HCT116 (cell line): ENCODE results near the gene MMADHC. TPM values are rescaled to one million over a fixed set of nuclear protein-coding genes. Genes with fewer than 3 reads are reported as not detected.

Experiments used
- ATAC-seq: fragments of 200-7000 bp; cut with Tn5 transposase; 2 replicates; pipeline ENCODE4 v1.9.1; 2020; ENCODE audit warnings: mild to moderate bottlenecking, moderate library complexity
- BruUV-seq: library from RNA; stranded (reverse); fragments of 400-500 nt; replicated peaks from 2 replicates; lab custom pipeline; 2021; lab: Mats Ljungman, UMichigan
- CTCF ChIA-PET: fragments of 300-600 bp; sonication (Branson Sonifier 250); formaldehyde crosslinking; loops from one replicate; lab custom pipeline; 2021; ENCODE audit warnings: antibody characterized with exemption; lab: Charles Lee
- POLR2A ChIA-PET: fragments of 300-600, 350-600 bp; sonication (Branson Sonifier 250); formaldehyde crosslinking; loops from one replicate; lab custom pipeline; 2021; ENCODE audit warnings: antibody characterized with exemption; lab: Charles Lee
- RAD21 ChIA-PET, 2 experiments: fragments of 300-600 bp; sonication (Branson Sonifier 250); formaldehyde crosslinking; loops; one replicate each; lab custom pipeline; 2023; ENCODE audit warnings: low total read pairs in 2 of 2; ENCODE audit not compliant: uncharacterized antibody in 2 of 2, unreplicated experiment in 2 of 2, low non-redundant PET in 1 of 2; lab: Charles Lee
- DNase-seq: peaks from one replicate; pipeline ENCODE4 v3.0.0-alpha.2; 2010; ENCODE audit warnings: low read depth, low spot score
- H2AFZ ChIP-seq: fragments of 200-600 bp; shearing (Covaris generic), sonication (generic); 2 replicates; pipeline ENCODE4 v1.6.1; 2017; ENCODE audit warnings: low read depth, mixed run types, mixed read lengths, antibody characterized with exemption, low read length; ENCODE audit not compliant: poor library complexity, severe bottlenecking
- H3K27ac ChIP-seq: 2 replicates; pipeline ENCODE4 v1.5.1; 2012; ENCODE audit warnings: low read depth, low read length
- H3K27me3 ChIP-seq: fragments of 200-600 bp; sonication (generic); 2 replicates; pipeline ENCODE4 v1.6.1; 2016; ENCODE audit warnings: mixed run types, low read length, mixed read lengths; ENCODE audit not compliant: insufficient read depth
- H3K36me3 ChIP-seq, 2 experiments: fragments of 200-500 bp in 1 of 2; fragments of 200-600 bp in 1 of 2; sonication (Bioruptor generic) in 1 of 2; sonication (generic) in 1 of 2; 2 replicates each; pipeline versions ENCODE4 v1.5.1 to v1.6.1; 2014 to 2016; ENCODE audit warnings: low read length in 2 of 2, inconsistent platforms in 1 of 2, mixed read lengths in 1 of 2, mixed run types in 1 of 2; ENCODE audit not compliant: insufficient read depth in 2 of 2, control insufficient read depth in 1 of 2
- H3K4me1 ChIP-seq, 2 experiments: fragments of 200-600 bp in 1 of 2; sonication (generic) in 1 of 2; 2 replicates each; pipeline versions ENCODE4 v1.5.1 to v1.6.1; 2012 to 2017; ENCODE audit warnings: low read length in 2 of 2, inconsistent platforms in 1 of 2, mild to moderate bottlenecking in 1 of 2, mixed read lengths in 1 of 2, mixed run types in 1 of 2, moderate library complexity in 1 of 2; ENCODE audit not compliant: insufficient read depth in 2 of 2, control insufficient read depth in 1 of 2
- H3K4me2 ChIP-seq: fragments of 200-600 bp; sonication (generic); 2 replicates; pipeline ENCODE4 v1.6.1; 2017; ENCODE audit warnings: mixed run types, low read length, mixed read lengths
- H3K4me3 ChIP-seq, 2 experiments: fragments of 200-600 bp in 1 of 2; sonication (generic) in 1 of 2; replicated peaks in 1 of 2; 2 replicates each; pipeline ENCODE4 v1.5.1; 2011 to 2016; ENCODE audit warnings: low read length in 2 of 2, control low read depth in 1 of 2, low read depth in 1 of 2, mild to moderate bottlenecking in 1 of 2, mixed read lengths in 1 of 2, mixed run types in 1 of 2
- H3K79me2 ChIP-seq: fragments of 200-600 bp; sonication (generic); 2 replicates; pipeline ENCODE4 v1.6.1; 2017; ENCODE audit warnings: mild to moderate bottlenecking, mixed run types, low read length, moderate library complexity, mixed read lengths; ENCODE audit not compliant: insufficient read depth
- H3K9ac ChIP-seq: fragments of 200-600 bp; sonication (generic); 2 replicates; pipeline ENCODE4 v1.6.1; 2016; ENCODE audit warnings: low read length, mixed read lengths
- H3K9me2 ChIP-seq: fragments of 200-600 bp; sonication (generic), shearing (Covaris generic); 2 replicates; pipeline ENCODE4 v1.6.1; 2017; ENCODE audit warnings: mixed run types, mild to moderate bottlenecking, moderate library complexity; ENCODE audit not compliant: insufficient read depth
- H3K9me3 ChIP-seq, 2 experiments: fragments of 200-500 bp in 1 of 2; fragments of 200-600 bp in 1 of 2; sonication (Bioruptor generic) in 1 of 2; sonication (generic) in 1 of 2; 2 replicates each; pipeline ENCODE4 v1.6.1; 2014 to 2017; ENCODE audit warnings: low read length in 2 of 2, mixed read lengths in 2 of 2, inconsistent platforms in 1 of 2, low read depth in 1 of 2, mild to moderate bottlenecking in 1 of 2, mixed run types in 1 of 2, moderate library complexity in 1 of 2; ENCODE audit not compliant: control insufficient read depth in 1 of 2, insufficient read depth in 1 of 2
- H4K20me1 ChIP-seq: fragments of 200-600 bp; sonication (generic), shearing (Covaris generic); 2 replicates; pipeline ENCODE4 v1.6.1; 2017; ENCODE audit warnings: mixed run types, mild to moderate bottlenecking, moderate library complexity; ENCODE audit not compliant: insufficient read depth
- ATF3 ChIP-seq: IDR thresholded peaks from 2 replicates; pipeline ENCODE4 v1.6.1; 2012
- CBX3 ChIP-seq: IDR thresholded peaks from 2 replicates; pipeline ENCODE4 v1.6.1; 2012; ENCODE audit warnings: low read depth
- CTCF ChIP-seq, 3 experiments: fragments of 200-600 bp in 1 of 3; sonication (generic) in 1 of 3; IDR thresholded peaks in 2 of 3; conservative IDR thresholded peaks in 1 of 3; 2 replicates each; pipeline ENCODE4 v1.5.1; 2012 to 2017; ENCODE audit warnings: low read depth in 2 of 3, low read length in 2 of 3, antibody characterized with exemption in 1 of 3, borderline replicate concordance in 1 of 3, control low read depth in 1 of 3, mild to moderate bottlenecking in 1 of 3, mixed read lengths in 1 of 3, mixed run types in 1 of 3, moderate library complexity in 1 of 3; ENCODE audit not compliant: insufficient read depth in 1 of 3
- ELF1 ChIP-seq: IDR thresholded peaks from 2 replicates; pipeline ENCODE4 v1.6.1; 2012; ENCODE audit warnings: low read depth, borderline replicate concordance
- EZH2 ChIP-seq: fragments of 200-600 bp; sonication (generic); IDR thresholded peaks from 2 replicates; pipeline ENCODE4 v1.6.1; 2017; ENCODE audit warnings: antibody characterized with exemption, mixed run types
- EZH2phosphoT487 ChIP-seq: fragments of 200-600 bp; IDR thresholded peaks from 2 replicates; pipeline ENCODE4 v1.6.1; 2018; ENCODE audit warnings: antibody characterized with exemption, borderline replicate concordance
- FOSL1 ChIP-seq: IDR thresholded peaks from 2 replicates; pipeline ENCODE4 v1.6.1; 2012; ENCODE audit warnings: low read depth
- MAX ChIP-seq: IDR thresholded peaks from 2 replicates; pipeline ENCODE4 v1.6.1; 2012
- POLR2A ChIP-seq: IDR thresholded peaks from 2 replicates; pipeline ENCODE4 v1.7.0; 2011; ENCODE audit warnings: borderline replicate concordance; ENCODE audit not compliant: insufficient read depth, insufficient read length; ENCODE audit errors: extremely low read depth
- POLR2AphosphoS5 ChIP-seq: IDR thresholded peaks from 2 replicates; pipeline ENCODE4 v1.6.1; 2011; ENCODE audit warnings: mild to moderate bottlenecking, low read depth, low read length, moderate library complexity
- SIN3A ChIP-seq: IDR thresholded peaks from 2 replicates; pipeline ENCODE4 v1.6.1; 2012; ENCODE audit warnings: low read depth
- SP1 ChIP-seq: IDR thresholded peaks from 2 replicates; pipeline ENCODE4 v1.6.1; 2012; ENCODE audit warnings: low read depth
- SRF ChIP-seq: IDR thresholded peaks from 2 replicates; pipeline ENCODE4 v1.6.1; 2012; ENCODE audit warnings: low read depth
- ZBTB33 ChIP-seq: IDR thresholded peaks from 2 replicates; pipeline ENCODE4 v1.6.1; 2011; ENCODE audit warnings: mild to moderate bottlenecking, low read length, moderate library complexity; ENCODE audit not compliant: insufficient replicate concordance; ENCODE audit errors: extremely low read depth
- ZFX ChIP-seq: fragments of 450-650 bp; IDR thresholded peaks from 2 replicates; pipeline ENCODE4 v1.6.1; 2017
- ZNF274 ChIP-seq: fragments of 200-500 bp; sonication (Bioruptor generic); IDR thresholded peaks from 2 replicates; pipeline ENCODE4 v1.6.1; 2014; ENCODE audit warnings: mild to moderate bottlenecking, low read depth, low read length, inconsistent platforms
- intact Hi-C: fragments of 100-400 bp; cut with micrococcal nuclease; formaldehyde crosslinking; loops from 2 replicates; pipeline ENCODE4 v1.10.0; 2022
- total RNA-seq: library from RNA; stranded (reverse); gene quantifications from one replicate; pipeline ENCODE4 v1.2.1, GENCODE V29; 2021; ENCODE audit not compliant: unreplicated experiment

The MMADHC gene
- total RNA-seq, 1 experiment from 2014 or later, result 135 TPM

DNA sequence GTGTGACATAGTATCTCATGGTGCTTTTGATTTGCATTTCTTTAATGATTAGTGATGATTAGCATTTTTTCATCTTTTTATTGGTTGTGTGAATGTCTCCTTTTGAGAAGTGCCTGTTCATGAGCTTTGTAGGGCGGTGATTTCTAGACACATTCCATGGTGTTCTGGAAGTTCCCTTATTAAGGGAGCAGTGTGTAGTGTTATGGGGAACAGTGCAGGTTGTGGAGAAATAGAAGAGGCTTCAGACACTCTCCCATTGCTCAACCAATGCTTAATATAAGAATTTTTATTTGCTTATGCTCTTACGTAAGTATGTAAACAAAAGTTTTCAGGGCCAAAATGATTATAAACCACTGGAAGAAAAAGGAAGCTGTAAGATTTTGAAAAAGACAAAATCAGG is 34.7 kb downstream of the MMADHC start:
- POLR2A ChIA-PET, result no interaction called here
- DNase-seq (no peak), ATAC-seq (no peak)
- no peaks in the 10 kb centered on the region for H4K20me1 ChIP-seq
- no peak overlapping the region for H3K4me3 ChIP-seq
- no peak overlapping the region for H3K9ac ChIP-seq
- H3K27ac ChIP-seq, result no peak overlapping the region
- no peak overlapping the region for H2AFZ ChIP-seq
- H3K79me2 ChIP-seq, result no peaks in the 10 kb centered on the region
- no peaks in the 10 kb centered on the region for H3K9me3 ChIP-seq
- intact Hi-C loops, result no loop called here
- no peaks in the 10 kb centered on the region for H3K36me3 ChIP-seq
- no peaks in the 10 kb centered on the region for H3K4me1 ChIP-seq
- TF ChIP-seq EZH2 (no peak), ZBTB33 (no peak), CTCF (IDR thresholded peaks at IDR 0.05 in 2 of 3, conservative IDR thresholded peaks at IDR 0.05 in 1 of 3; ENCODE audit: borderline replicate concordance in 1 of 3, insufficient read depth in 1 of 3, low read depth in 2 of 3, low read length in 2 of 3) (no peak), MAX (no peak), SRF (no peak), ZFX (no peak), SP1 (no peak), EZH2phosphoT487 (no peak), POLR2AphosphoS5 (no peak), ELF1 (no peak), FOSL1 (no peak), ZNF274 (no peak), CBX3 (no peak), SIN3A (no peak), POLR2A (no peak), ATF3 (no peak)
- CTCF ChIA-PET, result interaction anchor here (1.2 kb wide), 1 partner anchor 21 kb away, joined by 4 read pairs; no protein-coding TSS in a partner anchor
- RAD21 ChIA-PET, result no interaction called here
- H3K9me2 ChIP-seq, result no peaks in the 10 kb centered on the region
- no TSS peak for BruUV-seq
- H3K4me2 ChIP-seq, result no peak overlapping the region
- H3K27me3 ChIP-seq, result no peaks in the 10 kb centered on the region
